Measurements from ENCODE around the gene FGFR2.

- TF ChIP-seq CTCF (IDR thresholded peaks at IDR 0.05; ENCODE audit: low read depth, low read length, missing input control) (no peak), ATF3 (IDR thresholded peaks at IDR 0.05) (no peak), MAX (IDR thresholded peaks at IDR 0.05) (no peak), RXRA (IDR thresholded peaks at IDR 0.05) (no peak), RAD21 (IDR thresholded peaks at IDR 0.05) (no peak), REST (IDR thresholded peaks at IDR 0.05) (no peak), YY1 (IDR thresholded peaks at IDR 0.05) (no peak), SP1 (IDR thresholded peaks at IDR 0.05) (no peak), HNF4G (IDR thresholded peaks at IDR 0.05) (no peak)
These were observed 161.5 kb downstream of the FGFR2 start for GRCh38 chr10:121436630-121437341.

Measured in liver (tissue), 3 donors.